Hematopoietic multipotent progenitor cell treated with erythropoietin and hydrocortisone succinate and interleukin-3 and kit ligand, for 17 days (in vitro differentiated cells): ENCODE results near the gene PERP.
"Not testable (repeated sequence)": the region's sequence is repeated elsewhere in the genome, so short reads cannot be mapped to it uniquely, and the experiment has no call there.

Experiments
- DNase-seq: peaks from one replicate; pipeline ENCODE4 v3.0.0-alpha.2; 2015; ENCODE audit warnings: low spot score

The PERP gene

GRCh38 chr6:138107078-138107751 is at the start of gene PERP:
Gene PERP, minus strand, starts transcription at chr6:138107419. Its CDS starts 79 bp downstream, at chr6:138107340.
- peak; percentile 19 for DNase-seq

- no peak for DNase-seq
Measured at GRCh38 chr6:138155443-138155842, 48.2 kb upstream of the PERP start.

- DNase-seq: no peak
Measured at GRCh38 chr6:138146544-138146943, 39.3 kb upstream of the PERP start.

DNA sequence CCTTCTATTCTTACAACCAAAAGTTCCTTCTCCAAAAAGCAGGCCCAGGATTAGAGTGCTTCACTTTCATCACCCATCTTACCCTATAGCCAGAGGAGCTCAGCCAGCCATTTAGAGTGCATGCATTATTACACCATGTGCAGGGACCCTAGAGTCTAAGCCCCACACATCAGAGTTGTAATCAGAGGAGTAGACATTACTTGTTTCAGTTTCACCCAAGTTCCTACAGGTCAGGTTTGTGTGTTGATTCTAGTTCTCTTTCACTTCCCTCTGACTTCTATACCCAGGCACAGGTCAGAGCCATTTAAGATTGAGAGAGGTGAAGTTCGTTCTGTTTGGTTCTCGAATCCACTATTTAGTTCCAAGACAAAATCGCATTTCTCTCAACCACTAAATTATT is 38.2 kb upstream of the PERP start:
- DNase-seq: no peak

DNA sequence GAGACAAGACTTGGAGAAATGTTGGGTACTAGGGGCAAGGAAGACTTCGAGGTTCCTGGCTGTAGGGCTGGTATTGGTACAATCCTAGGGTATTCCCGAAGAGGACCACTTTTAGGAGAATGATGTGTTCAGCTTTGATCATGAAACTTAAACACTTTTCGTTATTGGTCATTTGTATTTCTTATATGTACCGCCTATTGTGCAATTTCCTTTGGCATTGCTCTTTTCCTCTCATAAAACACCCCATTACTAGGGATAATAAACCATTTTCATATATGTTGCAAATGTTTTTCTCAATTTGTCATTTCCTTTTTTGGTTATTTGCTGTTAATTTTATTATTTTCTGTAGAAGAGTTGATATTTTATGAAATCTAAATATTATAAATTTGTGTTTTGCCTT is 35.6 kb upstream of the PERP start:
- DNase-seq: no peak

DNA sequence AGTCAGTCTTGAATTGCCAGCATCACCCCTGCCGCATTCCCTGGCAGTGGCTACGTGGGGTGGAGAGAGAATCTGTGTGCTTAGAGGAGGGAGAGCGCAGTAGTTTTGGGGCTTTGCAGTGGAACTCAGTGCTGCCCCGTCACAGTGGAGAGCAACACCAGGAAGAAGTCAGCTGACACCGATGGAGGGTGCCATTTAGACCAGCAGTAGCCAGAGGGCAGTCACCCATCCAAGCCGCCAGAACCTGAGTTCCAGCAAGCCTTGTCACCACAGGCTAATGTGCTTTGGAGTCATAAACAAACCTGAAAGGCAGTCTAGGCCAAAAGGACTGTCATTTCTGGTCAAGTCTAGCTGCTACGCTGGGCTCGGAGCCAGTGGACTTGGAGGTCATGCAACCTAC is 22.0 kb upstream of the PERP start:
- no peak for DNase-seq

GRCh38 chr6:138128096-138128495 is 20.9 kb upstream of the PERP start:
- no peak for DNase-seq

DNA sequence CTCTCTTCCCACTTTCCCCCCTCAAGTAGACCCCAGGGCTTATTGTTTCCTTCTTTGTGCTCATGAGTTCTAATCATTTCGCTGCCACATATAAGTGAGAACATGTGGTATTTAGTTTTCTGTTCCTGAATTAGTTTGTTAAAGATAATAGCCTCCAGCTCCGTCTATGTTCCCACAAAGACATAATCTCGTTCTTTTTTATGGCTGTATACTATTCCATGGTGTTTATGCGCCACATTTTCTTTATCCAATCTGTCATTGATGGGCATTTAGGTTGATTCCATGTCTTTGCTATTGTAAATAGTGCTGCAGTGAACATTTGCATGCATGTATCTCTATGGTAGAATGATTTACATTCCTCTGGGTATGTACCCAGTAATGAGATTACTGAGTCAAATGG is 16.9 kb upstream of the PERP start:
- no peak for DNase-seq

DNA sequence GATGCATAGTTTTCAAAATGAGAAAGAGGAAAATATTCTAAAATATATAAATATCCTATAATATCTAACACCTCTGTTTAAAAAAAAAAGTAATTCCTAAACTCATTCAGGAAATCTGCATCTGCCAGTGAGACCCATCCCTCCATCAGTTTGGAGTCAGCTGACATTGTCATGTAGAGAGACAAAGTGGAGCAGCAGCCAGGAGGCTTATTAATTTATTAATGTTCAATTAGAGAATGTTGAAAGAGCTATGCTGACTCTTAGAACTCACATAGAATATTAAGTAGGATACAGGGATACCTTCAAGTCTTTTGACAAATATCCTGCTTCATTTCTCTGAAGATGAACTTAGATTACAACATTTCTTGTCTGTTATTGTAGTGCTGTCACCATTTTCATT is 12.8 kb upstream of the PERP start:
- DNase-seq: no peak

DNA sequence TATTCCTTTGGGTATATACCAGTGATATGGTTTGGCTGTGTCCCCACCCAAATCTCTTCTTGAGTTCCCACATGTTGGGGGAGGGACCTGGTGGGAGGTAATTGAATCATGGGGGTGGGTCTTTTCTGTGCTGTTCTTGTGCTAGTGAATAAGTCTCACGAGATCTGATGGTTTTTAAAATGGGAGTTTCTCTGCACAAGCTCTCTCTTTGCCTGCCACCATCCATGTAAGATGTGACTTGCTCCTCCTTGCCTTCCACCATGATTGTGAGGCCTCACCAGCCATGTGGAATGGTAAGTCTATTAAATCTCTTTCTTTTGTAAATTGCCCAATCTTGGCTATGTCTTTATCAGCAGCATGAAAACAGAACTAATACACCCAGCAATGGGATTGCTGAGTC is 12.0 kb upstream of the PERP start:
- not testable (repeated sequence) for DNase-seq

GRCh38 chr6:138117376-138117914 is 10.2 kb upstream of the PERP start:
- no peak for DNase-seq

- no peak for DNase-seq
Measured at GRCh38 chr6:138116661-138116999, 9.4 kb upstream of the PERP start.

- peak; percentile 47 for DNase-seq
Measured at GRCh38 chr6:138115877-138116660, 8.8 kb upstream of the PERP start.

DNA sequence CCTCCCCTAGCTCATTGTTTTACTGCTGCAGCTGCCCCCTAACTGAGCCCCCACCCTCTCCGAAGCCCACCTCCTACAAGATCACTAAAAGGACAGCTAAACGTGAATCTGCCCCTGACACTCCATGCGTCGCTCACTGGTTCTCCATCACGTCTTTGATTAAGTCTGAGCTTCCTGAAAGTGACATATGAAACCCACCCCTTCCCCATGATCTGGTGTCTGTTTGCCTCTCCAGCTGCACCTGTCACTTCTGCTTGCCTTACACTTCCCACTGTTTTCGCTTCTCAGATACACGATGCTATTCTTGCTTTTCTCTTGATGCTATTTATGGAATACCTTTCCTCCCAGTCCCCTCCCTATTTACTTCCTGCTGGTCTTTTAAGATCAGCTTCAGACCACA is 8.0 kb upstream of the PERP start:
- no peak for DNase-seq

DNA sequence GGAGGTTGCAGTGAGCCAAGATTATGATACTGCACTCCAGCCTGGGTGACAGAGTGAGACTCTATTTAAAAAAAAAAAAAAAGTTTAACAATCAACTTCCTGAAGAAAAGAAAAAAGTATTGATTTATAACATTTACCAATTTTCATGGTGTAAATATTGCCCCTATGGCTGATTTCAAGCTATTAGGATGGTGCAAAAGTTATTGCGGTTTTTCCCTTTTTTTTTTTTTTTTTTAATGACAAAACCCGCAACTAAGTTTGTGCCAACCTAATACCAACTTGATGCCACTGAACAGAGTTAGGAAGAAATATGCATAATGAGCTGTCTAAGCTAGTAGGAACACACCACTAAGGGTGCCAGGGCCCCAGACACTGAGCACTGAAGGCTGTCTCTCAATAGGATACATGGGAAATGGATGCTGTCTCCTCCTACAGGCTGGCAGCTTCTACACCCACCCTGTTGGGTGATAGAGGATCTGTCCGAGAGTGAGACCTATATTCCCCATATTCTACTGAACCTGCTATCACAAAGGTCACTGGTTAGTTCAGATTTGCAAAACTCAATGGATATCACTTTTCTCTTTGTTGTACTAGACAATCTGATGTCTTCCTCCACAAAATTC is 6.5 kb upstream of the PERP start:
- DNase-seq: no peak

- DNase-seq: no peak
Measured at GRCh38 chr6:138110229-138110628, 3.0 kb upstream of the PERP start.

DNA sequence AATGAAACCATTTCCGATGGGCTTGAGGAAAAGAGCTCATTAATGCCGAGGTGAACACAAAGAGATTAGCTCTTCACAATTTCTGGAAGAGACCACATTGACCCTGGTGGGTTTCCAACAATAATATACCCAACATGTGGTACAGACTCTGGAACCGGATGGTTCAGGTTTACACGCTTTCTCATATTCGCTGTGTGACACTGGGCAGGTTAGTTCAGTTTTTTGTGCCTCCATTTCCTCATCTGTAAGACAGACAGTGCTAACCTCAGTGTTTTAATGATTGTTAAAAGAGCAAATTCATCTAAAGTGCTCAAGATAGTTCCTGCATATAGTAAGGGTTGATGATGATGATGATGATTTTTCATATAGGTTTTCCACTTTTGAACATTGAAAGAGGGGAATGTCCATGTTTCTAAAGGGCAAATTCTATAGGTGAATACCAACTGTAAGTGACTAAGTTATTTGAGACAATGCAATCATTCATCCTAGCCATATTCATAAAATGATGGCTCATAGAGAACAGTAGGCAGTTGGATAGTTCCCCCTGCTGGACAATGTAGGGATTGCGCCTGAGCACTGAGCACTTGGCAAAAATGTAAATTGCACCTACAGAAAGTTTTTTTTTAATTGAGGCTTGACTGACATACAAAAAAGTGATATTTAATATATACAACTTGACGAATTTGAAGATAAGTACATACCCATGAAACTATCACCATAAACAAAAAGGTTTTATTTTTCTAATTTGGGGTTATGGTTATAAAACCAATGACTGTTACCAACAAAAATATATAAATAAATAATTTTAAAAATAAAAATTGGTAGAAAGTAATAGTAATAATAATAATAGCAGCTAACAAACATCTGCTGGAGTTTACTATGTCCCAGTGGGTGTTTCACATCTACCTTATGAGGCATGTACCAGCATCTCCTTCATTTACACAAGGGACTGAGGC is 2.1 kb upstream of the PERP start:
- DNase-seq: peak; percentile 59

- no peak for DNase-seq
Measured at GRCh38 chr6:138107752-138108592, 753 bp upstream of the PERP start.

- no peak for DNase-seq
Measured at GRCh38 chr6:138106665-138107077, 548 bp downstream of the PERP start.

- no peak for DNase-seq
Measured at GRCh38 chr6:138105880-138106664, 1.1 kb downstream of the PERP start.
